Ishikawa (cell line): ENCODE measurements around the gene ARRB1.
A peak's percentile ranks its signal among the peaks of the same experiment; 100 is the strongest.

Experiments used
- CEBPB ChIP-seq: IDR thresholded peaks from 2 replicates; pipeline ENCODE4 v1.6.1; 2012
- CREB1 ChIP-seq: IDR thresholded peaks from 2 replicates; pipeline ENCODE4 v1.6.1; 2012; ENCODE audit warnings: low read depth
- EGR1 ChIP-seq: IDR thresholded peaks from 2 replicates; pipeline ENCODE4 v1.6.1; 2012
- EP300 ChIP-seq: IDR thresholded peaks from 2 replicates; pipeline ENCODE4 v1.6.1; 2012; ENCODE audit warnings: borderline replicate concordance
- FOXM1 ChIP-seq: IDR thresholded peaks from 2 replicates; pipeline ENCODE4 v1.6.1; 2012; ENCODE audit warnings: low read depth, borderline replicate concordance
- MAX ChIP-seq: IDR thresholded peaks from 2 replicates; pipeline ENCODE4 v1.6.1; 2012
- NFIC ChIP-seq: IDR thresholded peaks from 2 replicates; pipeline ENCODE4 v1.6.1; 2012
- RAD21 ChIP-seq: IDR thresholded peaks from 2 replicates; pipeline ENCODE4 v1.6.1; 2012; ENCODE audit warnings: low read depth
- REST ChIP-seq: IDR thresholded peaks from 2 replicates; pipeline ENCODE4 v1.6.1; 2012; ENCODE audit warnings: low read depth, mild to moderate bottlenecking
- TAF1 ChIP-seq: IDR thresholded peaks from 2 replicates; pipeline ENCODE4 v1.6.1; 2012; ENCODE audit warnings: low read depth, mild to moderate bottlenecking
- TCF12 ChIP-seq: IDR thresholded peaks from 2 replicates; pipeline ENCODE4 v1.6.1; 2012; ENCODE audit warnings: low read depth
- TEAD4 ChIP-seq: IDR thresholded peaks from 2 replicates; pipeline ENCODE4 v1.6.1; 2012
- YY1 ChIP-seq: IDR thresholded peaks from 2 replicates; pipeline ENCODE4 v1.6.1; 2012; ENCODE audit warnings: low read depth
- ZBTB7A ChIP-seq: IDR thresholded peaks from 2 replicates; pipeline ENCODE4 v1.6.1; 2012; ENCODE audit warnings: low read depth
- TF ChIP-seq, protein P1 (sequence below): IDR thresholded peaks from 2 replicates; pipeline ENCODE4 v1.6.1; 2012

ARRB1 gene

GRCh38 chr11:75236062-75236461, 115.4 kb downstream of the ARRB1 start:
- TF ChIP-seq EGR1, result no peak
- no peak for TF ChIP-seq RAD21
- TF ChIP-seq TAF1, result no peak
- no peak for TF ChIP-seq TEAD4
- no peak for TF ChIP-seq NFIC
- TF ChIP-seq EP300, result no peak
- no peak for TF ChIP-seq CREB1
- TF ChIP-seq YY1, result no peak
- TF ChIP-seq MAX, result no peak
- no peak for TF ChIP-seq TCF12

DNA sequence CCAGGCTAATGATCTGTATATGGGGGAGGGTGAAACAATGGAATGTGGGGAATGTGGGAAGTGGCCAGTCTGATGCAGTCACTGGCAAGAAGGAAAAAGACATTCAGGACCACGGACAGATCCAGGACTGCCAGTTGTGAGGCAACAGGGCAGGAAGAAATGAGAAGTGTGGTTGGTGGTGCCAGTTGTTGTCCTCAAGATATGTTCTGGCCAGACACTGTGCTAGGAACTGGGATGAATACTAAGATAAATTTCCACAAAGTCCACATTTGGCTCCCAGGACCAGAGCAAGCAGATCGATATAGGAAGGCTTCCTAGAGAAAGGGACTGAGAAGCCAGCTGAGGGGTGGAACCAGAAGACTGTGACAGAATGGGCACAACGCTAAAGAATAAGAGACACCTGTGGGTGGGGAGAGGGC, 117.7 kb downstream of the ARRB1 start:
- TF ChIP-seq RAD21 (no peak), CREB1 (no peak), CEBPB (peak; percentile 68), NFIC (no peak), TEAD4 (peak; percentile 98), REST (peak; percentile 95), EP300 (no peak), TAF1 (no peak), EGR1 (no peak), FOXM1 (no peak), ZBTB7A (no peak), MAX (no peak), TCF12 (no peak), YY1 (no peak)
- TF ChIP-seq, protein P1, sequence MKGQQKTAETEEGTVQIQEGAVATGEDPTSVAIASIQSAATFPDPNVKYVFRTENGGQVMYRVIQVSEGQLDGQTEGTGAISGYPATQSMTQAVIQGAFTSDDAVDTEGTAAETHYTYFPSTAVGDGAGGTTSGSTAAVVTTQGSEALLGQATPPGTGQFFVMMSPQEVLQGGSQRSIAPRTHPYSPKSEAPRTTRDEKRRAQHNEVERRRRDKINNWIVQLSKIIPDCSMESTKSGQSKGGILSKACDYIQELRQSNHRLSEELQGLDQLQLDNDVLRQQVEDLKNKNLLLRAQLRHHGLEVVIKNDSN, result no peak

- TF ChIP-seq TCF12, result no peak
- no peak for TF ChIP-seq NFIC
- no peak for TF ChIP-seq MAX
- TF ChIP-seq ZBTB7A, result no peak
- no peak for TF ChIP-seq EP300
- no peak for TF ChIP-seq CREB1
- no peak for TF ChIP-seq YY1
- no peak for TF ChIP-seq REST
- TF ChIP-seq, protein P1, result no peak
Observed at GRCh38 chr11:75230621-75231020, 120.8 kb downstream of the ARRB1 start.

GRCh38 chr11:75229466-75229865, 122.0 kb downstream of the ARRB1 start:
- TF ChIP-seq EP300 (no peak), TEAD4 (no peak)

DNA sequence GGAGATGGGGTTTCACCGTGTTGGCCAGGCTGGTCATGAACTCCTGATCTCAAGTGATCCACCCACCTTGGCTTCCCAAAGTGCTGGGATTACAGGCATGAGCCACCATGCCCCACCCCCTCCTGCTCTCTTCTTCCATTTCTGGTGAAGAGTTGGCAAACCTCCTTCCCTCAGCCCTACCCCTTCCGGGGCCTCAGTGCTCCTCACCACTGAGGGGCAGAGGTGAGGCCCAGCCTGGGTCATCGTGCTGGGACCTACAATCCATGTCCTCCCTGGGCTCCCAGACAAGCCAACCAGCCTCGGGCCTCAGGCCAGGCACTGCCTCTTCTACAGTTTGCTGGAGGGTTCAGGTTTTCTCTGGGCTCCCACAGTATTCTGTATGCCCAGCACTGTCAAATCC, 125.7 kb downstream of the ARRB1 start:
- TF ChIP-seq TCF12 (no peak), TEAD4 (no peak), EGR1 (no peak), MAX (no peak), RAD21 (no peak), TAF1 (no peak), NFIC (no peak), REST (no peak), FOXM1 (no peak), ZBTB7A (no peak), YY1 (no peak), CREB1 (no peak)
- TF ChIP-seq, protein P1, result no peak
